GM12891 (cell line): ENCODE data around the gene DNAJC30.
"Not testable (repeated sequence)": the region's sequence is repeated elsewhere in the genome, so short reads cannot be mapped to it uniquely, and the experiment has no call there.

Experiments used
- POLR2A ChIP-seq: IDR thresholded peaks from 2 replicates; pipeline ENCODE4 v1.6.1; 2011; ENCODE audit warnings: low read depth, low read length, control low read depth
- POLR2AphosphoS5 ChIP-seq: IDR thresholded peaks from 2 replicates; pipeline ENCODE4 v1.6.1; 2011; ENCODE audit warnings: low read depth, low read length, control low read depth
- TAF1 ChIP-seq: IDR thresholded peaks from 2 replicates; pipeline ENCODE4 v1.6.1; 2011; ENCODE audit warnings: low read depth, low read length, control low read depth

GRCh38 chr7:73722182-73722581 is 38.9 kb upstream of the DNAJC30 start:
- TF ChIP-seq POLR2A, TAF1, POLR2AphosphoS5: not testable (repeated sequence)
